Frontal cortex (tissue), 4 donors: Measurements from ENCODE around the gene RBM7. TPM values are rescaled to one million over a fixed set of nuclear protein-coding genes. Genes with fewer than 3 reads are reported as not detected.

Experiments
- DNase-seq, 2 donors: peaks; one replicate each; pipeline ENCODE4 v3.0.0; 2012; ENCODE audit warnings: low spot score in 2 of 2
- FAIRE-seq: peaks from 2 replicates; lab custom pipeline; 2012; peaks lifted over from hg19 to GRCh38; lab: Jason Lieb, UNC
- total RNA-seq: library from RNA; depleted of rRNA; stranded (reverse); fragments of >200 nt; gene quantifications from one replicate; pipeline ENCODE4 v1.2.3, GENCODE V29; 2014
- donor health status: control.
- donor health status: control.
- donor health status: control.

RBM7 gene
- total RNA-seq, 1 donor from 2014 or later = 25.7 TPM

DNA sequence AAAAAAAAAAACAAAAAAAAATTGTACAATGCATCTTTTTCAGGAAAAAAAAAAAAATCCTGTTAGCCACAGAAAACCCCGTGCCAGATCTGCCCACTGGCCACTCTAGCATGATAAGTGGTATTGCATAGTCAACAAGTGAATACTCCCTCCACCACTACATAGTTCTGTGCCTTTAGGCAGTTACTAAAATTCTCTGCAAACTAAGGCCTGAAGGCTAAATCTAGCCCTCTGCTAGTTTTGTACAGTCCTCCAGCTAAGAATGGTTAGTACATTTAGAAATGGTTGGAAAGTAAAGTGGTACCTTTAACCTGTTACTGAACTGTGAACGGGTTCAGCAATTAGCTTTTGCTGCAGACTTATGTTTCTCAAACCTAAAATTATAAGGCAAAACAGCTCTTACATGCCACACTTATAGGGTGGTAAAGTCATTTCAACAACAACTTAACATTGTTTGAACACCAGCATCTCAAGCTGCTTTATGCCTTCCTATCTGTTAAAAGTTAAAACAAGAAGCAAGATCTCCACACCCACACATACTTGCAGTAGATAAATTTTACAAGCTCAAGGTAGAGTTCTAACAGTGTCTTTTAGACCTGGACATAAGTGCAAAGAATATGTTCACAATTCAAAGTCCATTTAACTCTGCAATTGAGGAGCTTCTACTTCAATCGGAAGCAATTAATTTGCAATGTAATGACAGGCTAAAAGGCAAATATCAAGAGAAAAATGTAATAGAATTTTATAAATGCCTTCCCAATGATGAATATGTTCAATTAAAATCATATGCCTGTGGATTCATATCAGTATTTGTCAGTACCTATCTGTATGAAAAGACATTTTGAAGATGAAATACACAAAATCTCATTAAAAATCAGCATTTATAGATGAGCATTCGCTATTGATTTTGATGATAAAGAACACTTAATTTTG is 7.5 kb upstream of the RBM7 start:
- FAIRE-seq (no peak), DNase-seq (no peak)

- DNase-seq (no peak), FAIRE-seq (no peak)
Observed at GRCh38 chr11:114395736-114396135, 4.7 kb upstream of the RBM7 start.

GRCh38 chr11:114396916-114397315 is 3.5 kb upstream of the RBM7 start:
- FAIRE-seq = no peak
- DNase-seq = no peak

DNA sequence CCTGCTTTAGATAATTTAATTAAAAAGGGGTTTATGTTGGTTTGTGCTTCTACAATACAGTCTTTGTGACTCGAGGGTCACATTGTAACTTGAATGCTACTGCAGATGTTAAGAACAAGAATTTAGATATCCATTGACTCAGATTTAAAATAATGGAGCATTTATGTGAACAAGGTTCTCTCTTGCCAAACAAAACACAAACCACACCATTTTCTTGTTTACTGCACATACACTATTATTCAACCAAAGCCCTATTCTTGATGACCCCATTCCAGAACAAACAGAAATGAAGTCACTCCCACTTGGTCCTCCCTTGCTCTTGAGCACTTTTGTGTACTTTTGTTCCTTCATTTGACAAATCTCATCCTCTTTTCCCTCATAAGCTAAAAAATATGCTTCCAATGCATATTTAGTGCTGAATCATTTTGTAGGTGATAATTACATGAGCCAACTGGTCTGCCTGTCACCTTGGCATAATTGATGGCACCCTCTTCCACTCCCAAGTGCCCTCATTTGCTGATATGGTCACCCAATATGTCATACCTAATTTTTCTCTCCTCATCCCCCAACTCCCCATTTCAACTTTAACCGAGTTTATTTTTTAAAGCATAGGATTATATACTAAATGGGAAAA is 3.0 kb upstream of the RBM7 start:
- FAIRE-seq = no peak
- DNase-seq = no peak

DNA sequence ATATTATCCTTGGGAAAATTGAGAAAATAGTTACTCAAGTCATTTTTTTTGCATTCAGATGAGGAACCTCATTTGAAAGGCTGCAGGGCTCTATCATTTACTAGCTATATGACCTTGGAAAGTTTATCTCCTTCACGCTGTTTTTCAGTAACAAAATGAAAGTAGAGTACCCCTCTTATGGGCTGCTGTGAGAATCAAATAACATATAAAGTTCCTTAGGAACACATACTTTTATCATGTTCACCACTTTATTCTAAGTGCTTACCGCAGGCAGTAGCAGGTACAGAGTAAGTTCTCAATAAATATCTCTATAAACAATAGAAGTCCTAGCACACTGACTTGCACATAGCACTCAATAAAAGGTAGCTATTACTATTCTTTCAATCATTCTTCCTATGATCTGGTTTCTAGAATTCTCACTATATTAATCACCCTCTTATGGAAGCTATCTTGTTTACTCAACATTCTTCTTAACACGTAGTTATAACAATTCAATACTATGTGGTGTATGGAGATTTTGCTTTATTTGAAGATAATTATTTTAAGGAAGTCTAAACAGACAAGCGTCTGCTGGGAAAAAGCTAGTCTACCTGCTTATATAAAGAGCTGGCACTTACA is 2.1 kb upstream of the RBM7 start:
- FAIRE-seq (no peak), DNase-seq (no peak)

- no peak for FAIRE-seq
- no peak for DNase-seq
Observed at GRCh38 chr11:114399490-114400215, 813 bp upstream of the RBM7 start.

DNA sequence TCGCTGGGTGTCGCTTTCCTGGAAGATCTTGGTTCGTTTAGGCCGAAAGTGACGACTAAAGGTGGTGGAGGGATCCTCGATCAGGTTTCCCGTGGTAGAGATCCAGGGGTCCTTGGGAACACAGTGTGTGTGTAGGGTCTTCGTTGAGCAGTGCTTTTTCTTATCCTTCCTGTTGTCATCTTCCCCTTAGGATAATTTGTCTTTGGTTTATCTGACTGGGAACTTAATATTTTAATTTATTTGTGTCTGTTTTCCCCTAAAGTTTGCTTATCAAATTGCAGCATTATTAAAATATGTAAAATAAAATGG is 403 bp downstream of the RBM7 start:
- no peak for FAIRE-seq

DNA sequence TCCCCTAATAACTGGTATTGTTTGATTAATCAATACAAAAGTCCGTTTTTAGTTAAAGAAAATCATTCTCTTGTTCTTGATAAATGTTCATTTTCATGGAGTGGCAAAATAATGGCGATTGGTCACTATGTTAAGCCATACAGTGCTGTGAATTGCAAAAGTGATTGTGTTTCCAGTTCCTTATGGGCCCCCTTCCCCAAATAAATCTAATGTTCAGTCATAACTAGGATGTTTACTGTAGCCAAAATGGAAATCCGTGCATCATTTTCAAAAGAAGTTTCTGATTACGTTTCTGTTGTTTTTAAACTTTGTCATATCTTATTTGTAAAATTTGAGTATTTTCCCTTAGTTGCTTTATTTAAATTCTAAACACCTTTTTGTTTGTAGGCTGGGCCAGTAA is 845 bp downstream of the RBM7 start:
- peak; percentile 21 for FAIRE-seq
- no peak for DNase-seq

More for the DNA sequence above, 403 bp downstream of the RBM7 start:
- no peak for DNase-seq

DNA sequence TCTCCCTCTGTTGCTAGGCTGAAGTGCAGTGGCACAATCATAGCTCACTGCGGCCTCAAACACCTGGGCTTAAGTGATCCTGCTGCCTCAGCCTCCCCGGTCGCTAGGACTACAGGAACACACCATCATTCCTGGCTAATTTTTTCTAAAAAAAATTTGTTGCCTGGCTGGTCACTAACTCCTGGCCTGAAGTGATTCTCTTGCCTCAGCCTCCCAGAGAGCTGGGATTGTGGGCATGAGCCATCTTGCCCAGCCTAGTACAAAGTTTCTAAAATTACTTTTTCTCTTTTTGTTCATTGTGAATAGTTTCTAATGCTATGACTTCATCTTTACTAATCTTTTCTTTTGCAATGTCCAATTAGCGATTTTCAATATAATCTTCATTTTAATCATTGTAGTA is 12.5 kb downstream of the RBM7 start:
- DNase-seq = no peak
- no peak for FAIRE-seq

- FAIRE-seq (no peak), DNase-seq (no peak)
Observed at GRCh38 chr11:114413958-114414357, 13.5 kb downstream of the RBM7 start.

- no peak for FAIRE-seq
- DNase-seq = no peak
Observed at GRCh38 chr11:114416441-114416961, 16.0 kb downstream of the RBM7 start.

DNA sequence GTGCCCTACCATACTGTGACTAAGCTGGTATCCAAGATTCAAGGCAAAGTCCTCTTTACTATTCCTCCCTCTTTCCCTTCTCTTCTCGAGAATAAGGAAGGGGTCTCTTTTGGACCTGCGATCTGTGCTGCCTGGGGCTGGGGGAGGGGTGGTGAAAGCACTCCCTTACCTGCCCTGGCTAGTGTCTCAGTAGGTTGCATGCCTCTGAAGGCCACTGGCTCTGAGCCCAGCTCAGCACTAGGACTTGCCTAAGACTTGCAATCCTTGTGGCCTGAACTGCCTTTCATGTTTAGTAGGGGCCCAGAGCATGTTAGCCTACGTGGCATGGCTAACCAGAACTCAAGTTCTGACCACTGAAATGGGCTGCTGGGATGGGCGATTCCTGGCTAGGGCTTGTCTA is 25.8 kb downstream of the RBM7 start:
- no peak for DNase-seq
- FAIRE-seq = no peak

DNA sequence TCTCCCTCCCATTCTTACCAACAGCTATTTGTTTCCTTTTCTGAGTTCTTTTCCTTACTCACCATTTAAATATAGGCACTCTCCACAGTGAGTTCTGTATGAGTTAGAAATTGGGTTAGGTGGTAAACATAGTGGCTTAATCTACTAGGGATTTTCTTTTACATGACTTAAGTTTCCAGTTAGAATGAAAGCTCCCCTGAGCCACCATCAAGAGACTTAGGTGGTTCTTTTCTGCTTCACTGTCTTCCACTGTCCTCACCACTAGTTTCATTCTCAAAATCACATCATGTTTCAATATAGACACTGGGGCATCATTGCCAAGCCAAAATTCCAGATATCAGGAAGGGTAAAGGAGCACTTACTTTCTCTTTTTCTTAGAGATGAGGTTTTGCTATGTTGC is 29.8 kb downstream of the RBM7 start:
- DNase-seq (no peak), FAIRE-seq (no peak)

- no peak for DNase-seq
- FAIRE-seq = no peak
Observed at GRCh38 chr11:114432893-114433292, 32.4 kb downstream of the RBM7 start.

GRCh38 chr11:114433376-114433775 is 32.9 kb downstream of the RBM7 start:
- FAIRE-seq (no peak), DNase-seq (no peak)

DNA sequence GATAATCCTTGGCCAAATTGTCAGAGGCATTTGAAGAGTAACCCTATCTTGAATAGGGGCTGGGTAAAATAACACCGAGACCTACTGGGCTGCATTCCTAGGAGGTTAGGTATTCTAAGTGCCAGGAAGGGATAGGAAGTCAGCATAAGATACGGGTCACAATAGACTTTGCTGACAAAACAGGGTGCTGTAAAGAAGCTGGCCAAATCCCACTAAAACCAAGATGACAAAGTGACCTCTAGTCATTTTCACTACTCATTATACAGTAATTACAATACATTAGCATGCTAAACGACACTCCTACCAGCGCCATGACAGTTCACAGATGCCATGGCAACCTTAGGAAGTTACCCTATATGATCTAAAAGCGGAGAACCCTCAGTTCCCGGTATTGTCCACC is 37.8 kb downstream of the RBM7 start:
- DNase-seq (no peak), FAIRE-seq (no peak)

GRCh38 chr11:114439229-114440120 is 39.0 kb downstream of the RBM7 start, which contains the start of gene REXO2:
Gene REXO2, plus strand, starts transcription at chr11:114439467. Its CDS starts 62 bp downstream, at chr11:114439529.
- FAIRE-seq (no peak), DNase-seq (peak; percentile 88 to 91)

DNA sequence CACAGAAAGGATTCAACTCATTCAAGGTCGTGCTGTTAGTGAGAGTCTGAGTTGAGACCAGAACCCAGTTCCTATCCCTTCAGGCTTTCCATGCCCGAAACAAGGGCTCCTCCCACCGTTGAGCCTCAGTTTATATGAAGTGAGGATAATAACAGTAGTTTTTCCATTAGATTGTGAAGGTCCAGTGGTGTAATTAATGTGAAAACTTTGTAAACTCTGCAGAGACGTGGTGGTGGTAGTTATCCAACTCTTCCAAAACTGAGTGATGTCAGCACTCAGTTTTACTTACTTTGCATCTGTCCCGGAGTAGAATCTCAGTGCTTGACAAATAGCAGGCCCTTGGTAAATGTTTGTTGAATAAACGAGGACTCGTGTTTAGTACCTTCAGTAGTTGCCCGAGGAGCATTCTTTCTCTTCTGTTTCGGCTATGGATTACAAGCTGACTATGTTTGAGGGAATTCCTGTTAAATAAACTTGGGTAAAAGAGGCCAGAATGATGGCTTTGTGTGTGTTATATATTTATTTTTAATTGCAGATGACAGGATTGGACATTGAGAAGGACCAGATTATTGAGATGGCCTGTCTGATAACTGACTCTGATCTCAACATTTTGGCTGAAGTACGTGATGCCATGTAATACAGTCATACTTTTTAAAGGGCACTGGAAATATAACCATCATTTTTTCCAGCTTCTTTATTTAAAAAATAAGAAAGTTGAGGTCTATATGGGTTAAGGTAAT is 39.8 kb downstream of the RBM7 start:
- DNase-seq = peak in 1 of 2 donors; percentile 31
- no peak for FAIRE-seq
